NCI-H2029 treated with DMSO at 0.1 percent for 48 hours (cell line): Measurements from ENCODE around the gene ABCA6.
"Not testable (repeated sequence)": the region's sequence is repeated elsewhere in the genome, so short reads cannot be mapped to it uniquely, and the experiment has no call there.

Experiments
- DNase-seq: peaks from one replicate; lab custom pipeline; 2025; lab: John Stamatoyannopoulos, UW

The ABCA6 gene

GRCh38 chr17:69141431-69142174 lies at the start of gene ABCA6:
ABCA6 (minus strand) TSS chr17:69141895; CDS start chr17:69140703, 1,192 bp downstream.
- no peak for DNase-seq

DNA sequence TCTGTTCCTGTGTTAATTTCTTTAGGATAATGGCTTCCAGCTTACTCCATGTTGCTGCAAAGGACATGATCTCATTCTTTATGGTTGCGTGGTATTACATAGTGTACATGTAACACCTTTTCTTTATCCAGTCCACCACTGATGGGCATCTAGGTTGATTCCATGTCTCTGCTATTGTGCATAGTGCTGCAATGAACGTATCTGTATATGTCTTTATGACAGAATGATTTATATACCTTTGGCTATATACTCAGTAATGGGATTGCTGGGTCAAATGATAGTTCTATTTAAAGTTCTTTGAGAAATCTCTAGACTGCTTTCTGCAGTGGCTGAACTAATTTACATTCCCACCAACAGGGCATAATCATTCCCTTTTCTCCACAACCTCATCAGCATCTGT lies 47.1 kb upstream of the ABCA6 start:
- DNase-seq, result no peak

GRCh38 chr17:69188064-69188463 lies 46.4 kb upstream of the ABCA6 start:
- DNase-seq, result no peak

DNA sequence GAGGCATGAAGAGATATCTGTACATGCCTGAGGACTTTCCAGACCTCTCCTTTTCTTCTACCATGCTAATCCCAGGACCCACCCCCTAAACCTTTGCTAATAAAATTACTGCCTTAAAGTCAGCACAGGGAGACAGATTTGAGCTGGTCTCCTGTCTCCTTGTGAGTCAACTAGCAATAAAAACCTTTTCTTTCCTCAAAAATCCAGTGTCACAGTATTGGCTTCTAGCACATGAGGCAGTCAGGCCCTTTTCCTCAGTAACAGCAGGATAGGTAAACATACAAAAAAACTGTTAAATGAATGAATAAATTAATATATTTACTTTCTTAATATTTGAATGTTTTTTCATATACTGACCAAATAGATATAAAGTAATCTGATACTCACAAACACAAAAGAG lies 45.6 kb upstream of the ABCA6 start:
- DNase-seq, result no peak

GRCh38 chr17:69179227-69179952 lies 37.7 kb upstream of the ABCA6 start:
- no peak for DNase-seq

- no peak for DNase-seq
Observed at GRCh38 chr17:69176457-69176795, 34.7 kb upstream of the ABCA6 start.

- DNase-seq, result no peak
Observed at GRCh38 chr17:69175625-69176456, 34.1 kb upstream of the ABCA6 start.

- no peak for DNase-seq
Observed at GRCh38 chr17:69175262-69175624, 33.5 kb upstream of the ABCA6 start.

DNA sequence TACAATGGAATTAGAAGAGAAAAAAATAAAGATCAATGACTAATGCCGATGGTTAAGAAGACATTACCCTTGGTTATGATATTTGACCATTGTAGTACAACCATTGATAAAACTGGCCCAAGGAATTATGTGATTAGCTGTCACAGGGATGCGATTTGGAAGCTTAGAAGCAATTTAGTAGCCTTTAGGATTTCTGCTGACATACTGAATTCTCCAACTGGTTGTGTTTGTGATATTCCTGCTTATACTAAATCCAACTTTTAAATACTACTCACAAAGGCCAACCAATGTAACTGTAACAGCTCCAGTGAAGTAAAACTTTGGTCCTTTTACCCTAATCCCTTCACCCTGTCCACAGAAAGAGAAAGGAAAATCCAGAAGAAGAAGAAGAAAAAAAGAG lies 31.4 kb upstream of the ABCA6 start:
- no peak for DNase-seq

GRCh38 chr17:69170377-69170776 lies 28.7 kb upstream of the ABCA6 start:
- no peak for DNase-seq

DNA sequence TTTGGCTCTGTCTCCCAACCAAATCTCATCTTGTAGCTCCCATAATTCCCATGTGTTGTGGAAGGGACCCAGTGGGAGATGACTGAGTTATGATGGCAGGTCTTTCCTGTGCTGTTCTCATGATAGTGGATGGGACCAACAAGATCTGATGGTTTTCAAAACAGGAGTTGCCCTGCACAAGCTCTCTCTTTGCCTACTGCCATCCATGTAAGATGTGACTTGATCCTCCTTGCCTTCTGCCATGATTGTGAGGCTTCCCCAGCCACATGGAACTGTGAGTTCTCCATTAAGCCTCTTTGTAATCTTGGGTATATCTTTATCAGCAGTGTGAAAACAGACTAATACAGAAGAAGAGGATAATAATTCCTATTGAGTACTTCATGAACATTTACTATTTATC lies 26.9 kb upstream of the ABCA6 start:
- not testable (repeated sequence) for DNase-seq

DNA sequence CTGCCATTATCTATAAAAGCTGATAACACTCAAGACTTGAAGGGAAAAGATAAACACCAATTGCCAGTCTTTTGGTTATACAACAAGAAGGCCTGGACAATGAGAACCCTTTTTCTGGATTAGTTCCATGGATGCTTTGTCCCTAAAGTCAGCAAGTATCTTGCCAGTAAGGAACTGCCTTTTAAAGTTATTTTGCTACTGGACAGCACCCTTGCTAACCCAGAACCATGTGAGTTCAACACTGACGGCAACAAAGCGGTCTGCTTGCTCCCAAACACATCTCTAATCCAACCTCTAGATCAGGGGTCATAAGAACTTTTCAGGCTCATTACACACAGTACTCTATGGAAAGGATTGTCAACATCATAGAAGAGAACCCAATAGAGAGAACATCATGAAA lies 25.3 kb upstream of the ABCA6 start:
- DNase-seq, result no peak

DNA sequence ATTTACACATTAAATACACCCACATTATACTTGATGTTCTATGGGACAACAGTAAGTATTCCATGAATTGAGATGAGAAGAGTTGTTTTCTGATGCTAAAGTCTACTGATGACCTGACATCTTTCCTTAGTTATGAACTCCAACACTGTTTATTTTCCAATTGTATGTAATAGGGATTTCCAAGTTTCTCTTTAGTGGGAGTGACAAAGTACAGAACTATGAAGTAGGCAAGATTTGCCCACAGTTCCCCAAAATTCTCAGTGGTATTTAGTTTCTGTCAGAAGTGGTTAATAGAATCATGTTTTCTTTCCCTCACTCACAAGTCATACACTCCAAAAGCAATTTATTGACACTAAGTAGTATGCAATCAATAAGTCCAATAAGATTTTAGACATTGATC lies 22.5 kb upstream of the ABCA6 start:
- no peak for DNase-seq

GRCh38 chr17:69159418-69159817 lies 17.7 kb upstream of the ABCA6 start:
- no peak for DNase-seq

DNA sequence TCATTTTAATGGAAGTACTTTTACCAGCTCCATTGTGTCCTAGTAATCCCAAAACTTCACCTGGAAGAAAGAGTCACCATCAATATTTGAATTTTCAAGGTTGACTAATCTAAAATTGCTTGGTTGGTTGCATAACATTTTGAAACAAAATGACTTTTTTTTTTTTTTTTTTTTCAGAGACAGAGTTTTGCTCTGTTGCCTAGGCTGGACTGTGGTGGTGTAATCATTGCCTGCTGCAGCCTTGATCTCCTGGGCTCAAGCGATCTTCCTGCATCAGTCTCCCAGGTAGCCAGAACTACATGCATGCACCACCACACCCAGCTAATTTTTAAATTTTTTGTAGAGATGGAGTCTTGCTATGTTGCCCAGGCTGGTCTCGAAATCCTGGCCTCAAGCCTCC lies 12.6 kb upstream of the ABCA6 start:
- DNase-seq, result no peak

DNA sequence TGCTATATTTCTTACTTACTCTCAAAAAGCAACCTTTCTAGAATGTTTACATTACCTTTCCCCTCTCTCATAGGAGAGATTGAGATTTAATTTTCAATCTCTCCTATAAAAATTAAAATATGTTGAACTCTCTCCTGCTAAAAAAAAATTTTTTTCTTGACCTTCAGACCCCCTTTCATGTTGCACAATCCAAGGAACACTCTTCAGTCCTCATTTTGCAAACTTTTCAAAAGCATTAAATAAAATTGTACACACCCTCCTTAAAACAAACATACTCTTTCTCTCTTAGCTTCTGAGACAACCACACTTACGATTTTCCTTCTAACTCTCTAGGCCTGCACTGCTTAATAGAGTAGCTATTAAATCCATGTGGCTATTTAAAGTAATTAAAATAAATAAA lies 8.6 kb upstream of the ABCA6 start:
- no peak for DNase-seq

DNA sequence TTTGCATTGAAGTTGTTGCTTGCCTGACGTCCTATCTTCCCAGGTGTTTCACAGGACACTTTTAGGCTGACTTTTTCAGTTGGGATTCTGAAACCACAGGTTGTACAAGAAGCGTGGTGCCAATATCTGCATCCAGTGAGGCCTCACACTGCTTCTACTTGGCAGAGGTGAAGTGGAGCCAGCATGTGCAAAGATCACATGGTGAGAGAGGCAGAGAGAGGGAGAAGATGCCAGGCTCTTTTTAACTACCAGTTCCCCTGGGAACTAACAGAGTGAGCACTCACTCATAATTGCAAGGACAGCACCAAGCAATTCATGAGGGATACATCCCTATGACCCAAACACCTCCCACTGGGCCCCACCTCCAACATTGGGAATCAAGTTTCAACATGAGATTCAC lies 5.8 kb upstream of the ABCA6 start:
- DNase-seq, result no peak

DNA sequence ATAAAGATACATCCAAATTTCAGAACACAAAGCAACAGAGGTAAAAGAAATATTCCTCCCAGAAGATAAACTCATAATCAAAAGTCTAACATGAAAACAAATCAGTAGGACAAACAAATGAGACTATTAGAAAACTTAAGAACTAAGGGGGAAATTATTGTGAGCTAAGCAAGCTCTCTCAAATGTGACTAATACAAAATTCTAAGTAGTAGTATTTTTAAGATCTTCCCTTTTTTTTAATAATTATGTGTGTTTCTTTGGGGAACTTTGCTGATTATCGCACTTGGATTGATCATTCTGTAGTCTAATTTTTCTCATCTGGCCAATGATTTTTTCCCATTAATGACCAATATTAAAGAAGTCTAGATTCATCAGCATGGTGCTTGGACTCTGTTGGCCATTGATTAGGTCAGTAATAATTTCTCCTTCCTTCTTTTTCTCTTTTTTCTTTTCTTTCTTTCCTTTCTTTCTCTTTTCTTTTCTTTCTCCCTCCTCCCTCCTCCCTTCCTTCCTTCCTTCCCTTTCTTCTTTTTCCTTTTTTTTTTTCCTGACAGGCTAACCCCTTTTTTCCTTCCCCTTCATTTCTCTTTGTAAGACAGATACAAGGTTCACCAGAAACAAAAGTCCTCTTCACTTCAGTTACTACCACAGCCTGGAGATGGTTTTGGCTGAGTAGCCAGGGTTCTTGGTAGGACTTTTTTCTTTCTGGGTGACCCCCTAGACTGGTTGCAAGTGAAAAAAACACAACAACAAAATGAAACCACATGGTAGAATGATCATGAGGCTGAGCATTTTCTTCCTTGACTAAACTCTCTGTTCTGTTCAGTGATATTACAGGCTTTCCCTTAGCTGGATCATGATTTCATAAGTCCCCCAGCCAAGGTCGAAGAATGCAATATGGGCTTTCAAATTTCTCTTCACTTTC lies 2.9 kb upstream of the ABCA6 start:
- no peak for DNase-seq

GRCh38 chr17:69143683-69144231 lies 2.1 kb upstream of the ABCA6 start:
- no peak for DNase-seq

- DNase-seq, result no peak
Observed at GRCh38 chr17:69143151-69143550, 1.5 kb upstream of the ABCA6 start.

GRCh38 chr17:69142175-69142802 lies 594 bp upstream of the ABCA6 start:
- DNase-seq, result no peak
